H1 (cell line): ENCODE measurements around the gene CIT. TPM values are rescaled to one million over a fixed set of nuclear protein-coding genes. Genes with fewer than 3 reads are reported as not detected.

Experiments
- CTCF ChIA-PET: fragments of 300-600 bp; sonication (Branson Sonifier 250); formaldehyde crosslinking; loops from one replicate; lab custom pipeline; 2021; ENCODE audit not compliant: partially characterized antibody; lab: Charles Lee
- POLR2A ChIA-PET: fragments of 300-600 bp; sonication (Branson Sonifier 250); formaldehyde crosslinking; loops from one replicate; lab custom pipeline; 2021; ENCODE audit warnings: inconsistent platforms; ENCODE audit not compliant: partially characterized antibody; lab: Charles Lee
- DNase-seq, 2 experiments: peaks; one replicate each; pipeline versions ENCODE4 v3.0.0 to v3.0.0-alpha.2; 2010 to 2022; ENCODE audit warnings: low spot score in 2 of 2, low read depth in 1 of 2, mixed read lengths in 1 of 2
- FAIRE-seq: peaks from 2 replicates; lab custom pipeline; 2011; peaks lifted over from hg19 to GRCh38; lab: Jason Lieb, UNC
- H2AFZ ChIP-seq: 2 replicates; pipeline ENCODE4 v1.8.1; 2012; ENCODE audit warnings: low read length, inconsistent platforms
- H2AK5ac ChIP-seq: 2 replicates; pipeline ENCODE4 v1.6.1; 2013; ENCODE audit warnings: low read depth, low read length
- H2BK120ac ChIP-seq: replicated peaks from 2 replicates; pipeline ENCODE3; 2013; ENCODE audit warnings: low read depth, low read length, inconsistent platforms
- H2BK12ac ChIP-seq: 2 replicates; pipeline ENCODE4 v1.6.1; 2013; ENCODE audit warnings: low read depth, low read length
- H2BK15ac ChIP-seq: 2 replicates; pipeline ENCODE4 v1.6.1; 2013; ENCODE audit warnings: low read length
- H2BK20ac ChIP-seq: 2 replicates; pipeline ENCODE4 v1.6.1; 2013; ENCODE audit warnings: low read length
- H2BK5ac ChIP-seq: 2 replicates; pipeline ENCODE4 v1.6.1; 2013; ENCODE audit warnings: low read depth, low read length
- H3K14ac ChIP-seq: 2 replicates; pipeline ENCODE4 v1.6.1; 2013; ENCODE audit warnings: inconsistent platforms; ENCODE audit not compliant: insufficient read length
- H3K18ac ChIP-seq: 2 replicates; pipeline ENCODE4 v1.6.1; 2013; ENCODE audit warnings: low read length; ENCODE audit errors: extremely low read depth
- H3K23ac ChIP-seq: 2 replicates; pipeline ENCODE4 v1.6.1; 2013; ENCODE audit warnings: inconsistent platforms; ENCODE audit not compliant: insufficient read length
- H3K23me2 ChIP-seq: 2 replicates; pipeline ENCODE4 v1.6.1; 2013; ENCODE audit warnings: low read depth, low read length
- H3K27ac ChIP-seq: 2 replicates; pipeline ENCODE4 v1.6.1; 2011; ENCODE audit warnings: low read depth, low read length, inconsistent platforms
- H3K27me3 ChIP-seq, 4 experiments: replicated peaks in 1 of 4; 1 replicate in 1 of 4; 2 replicates in 3 of 4; pipeline versions ENCODE4 v1.6.1 to v1.8.1; 2011 to 2013; ENCODE audit warnings: low read length in 3 of 4, mild to moderate bottlenecking in 3 of 4, inconsistent platforms in 2 of 4, mixed read lengths in 2 of 4, moderate library complexity in 1 of 4; ENCODE audit not compliant: control insufficient read depth in 3 of 4, insufficient read depth in 3 of 4; ENCODE audit errors: extremely low read depth in 1 of 4
- H3K36me3 ChIP-seq, 4 experiments: 2 replicates each; pipeline versions ENCODE4 v1.6.1 to v1.8.1; 2011 to 2013; ENCODE audit warnings: mild to moderate bottlenecking in 4 of 4, low read length in 3 of 4, moderate library complexity in 2 of 4, control low read depth in 1 of 4, inconsistent platforms in 1 of 4; ENCODE audit not compliant: insufficient read depth in 4 of 4, control insufficient read depth in 2 of 4
- H3K4ac ChIP-seq: replicated peaks from 2 replicates; pipeline ENCODE3; 2013; ENCODE audit warnings: low read length, low read depth, mixed read lengths, inconsistent platforms; ENCODE audit not compliant: insufficient read length
- H3K4me1 ChIP-seq, 4 experiments: replicated peaks in 1 of 4; 1 replicate in 1 of 4; 2 replicates in 3 of 4; pipeline versions ENCODE4 v1.6.1 to v1.8.1; 2011 to 2013; ENCODE audit warnings: low read length in 3 of 4, inconsistent platforms in 2 of 4, mixed read lengths in 1 of 4; ENCODE audit not compliant: insufficient read depth in 4 of 4, control insufficient read depth in 3 of 4
- H3K4me2 ChIP-seq, 2 experiments: 2 replicates each; pipeline versions ENCODE4 v1.6.1 to v1.8.1; 2011 to 2013; ENCODE audit warnings: low read depth in 2 of 2, low read length in 2 of 2, control low read depth in 1 of 2, inconsistent platforms in 1 of 2, mild to moderate bottlenecking in 1 of 2; ENCODE audit not compliant: insufficient read depth in 1 of 2
- H3K4me3 ChIP-seq, 4 experiments: fragments of 200-600, 300-600 bp in 1 of 4; sonication (generic), shearing (Covaris generic), sonication (Bioruptor Twin) in 1 of 4; 2 replicates each; pipeline versions ENCODE4 v1.5.1 to v1.8.1; 2011 to 2016; ENCODE audit warnings: low read length in 4 of 4, low read depth in 3 of 4, control low read depth in 2 of 4, inconsistent platforms in 2 of 4, mild to moderate bottlenecking in 2 of 4, mixed read lengths in 1 of 4, moderate library complexity in 1 of 4; ENCODE audit not compliant: insufficient read depth in 2 of 4; ENCODE audit errors: extremely low read depth in 1 of 4
- H3K56ac ChIP-seq: replicated peaks from 2 replicates; pipeline ENCODE3; 2013; ENCODE audit warnings: low read depth, mild to moderate bottlenecking, mixed read lengths, low read length, inconsistent platforms; ENCODE audit not compliant: insufficient read length
- H3K79me1 ChIP-seq: 2 replicates; pipeline ENCODE4 v1.6.1; 2013; ENCODE audit warnings: low read depth, low read length, control low read depth
- H3K79me2 ChIP-seq, 2 experiments: 2 replicates each; pipeline versions ENCODE4 v1.6.1 to v1.8.1; 2012 to 2013; ENCODE audit warnings: low read length in 2 of 2, mild to moderate bottlenecking in 2 of 2, inconsistent platforms in 1 of 2; ENCODE audit not compliant: insufficient read depth in 2 of 2, control insufficient read depth in 1 of 2
- H3K9ac ChIP-seq, 4 experiments: replicated peaks in 1 of 4; 1 replicate in 1 of 4; 2 replicates in 3 of 4; pipeline versions ENCODE4 v1.6.1 to v1.8.1; 2011 to 2013; ENCODE audit warnings: low read depth in 3 of 4, low read length in 3 of 4, control low read depth in 2 of 4, mild to moderate bottlenecking in 2 of 4, moderate library complexity in 2 of 4, inconsistent platforms in 1 of 4; ENCODE audit errors: extremely low read depth in 1 of 4
- H3K9me3 ChIP-seq, 2 experiments: 2 replicates each; pipeline versions ENCODE4 v1.6.1 to v1.8.1; 2012 to 2013; ENCODE audit warnings: mild to moderate bottlenecking in 2 of 2, moderate library complexity in 2 of 2, control low read depth in 1 of 2, inconsistent platforms in 1 of 2, low read depth in 1 of 2, low read length in 1 of 2, mixed read lengths in 1 of 2; ENCODE audit not compliant: insufficient read depth in 2 of 2
- H4K20me1 ChIP-seq, 2 experiments: replicated peaks in 1 of 2; 2 replicates each; pipeline versions ENCODE3 to v1.8.1; 2011 to 2013; ENCODE audit warnings: inconsistent platforms in 2 of 2, low read length in 2 of 2, mild to moderate bottlenecking in 1 of 2; ENCODE audit not compliant: insufficient read depth in 2 of 2, control insufficient read depth in 1 of 2
- H4K5ac ChIP-seq: 2 replicates; pipeline ENCODE4 v1.6.1; 2013; ENCODE audit warnings: low read length, low read depth, mixed read lengths, inconsistent platforms; ENCODE audit not compliant: insufficient read length
- H4K8ac ChIP-seq: 2 replicates; pipeline ENCODE4 v1.8.0; 2013; ENCODE audit warnings: mild to moderate bottlenecking, moderate library complexity, low read length, inconsistent platforms; ENCODE audit not compliant: insufficient read depth; ENCODE audit errors: extremely low read depth
- H4K91ac ChIP-seq: replicated peaks from 2 replicates; pipeline ENCODE3; 2013; ENCODE audit warnings: low read length, mixed read lengths, inconsistent platforms; ENCODE audit not compliant: insufficient read length
- WGBS, 2 experiments: shearing (Covaris generic) in 1 of 2; methylation state at CpG; one replicate each; pipeline versions ENCODE4 v1.1.6 to v1.1.7; 2013 to 2015; ENCODE audit warnings: low lambda C conversion rate in 2 of 2, mixed read lengths in 2 of 2, inconsistent platforms in 1 of 2, low coverage in 1 of 2, missing lambda C conversion rate in 1 of 2; ENCODE audit not compliant: insufficient replicate concordance in 2 of 2, insufficient coverage in 1 of 2, insufficient read length in 1 of 2; ENCODE audit errors: extremely low coverage in 1 of 2, missing lambda C conversion rate in 1 of 2; 5-methylcytosine and 5-hydroxymethylcytosine counted together
- polyA plus RNA-seq, 7 experiments: library from polyadenylated mRNA; depleted of rRNA in 3 of 7; stranded (reverse) in 5 of 7; unstranded in 2 of 7; fragments of >200 nt in 5 of 7; fragments of 200-250 nt in 2 of 7; gene quantifications; 1 replicate in 5 of 7; 2 replicates in 1 of 7; 4 replicates in 1 of 7; pipeline versions ENCODE4 v1.2.1 to v1.2.3, GENCODE V29; 2011 to 2013; ENCODE audit warnings: missing spikeins in 2 of 7, mixed read lengths in 2 of 7
- total RNA-seq: library from RNA; stranded (reverse); fragmentation: NEBNext Ultra II Directional; extraction: Animal tissue kit (Norgen Biotek cat#: 25700); gene quantifications from 2 replicates; pipeline ENCODE4 v1.2.1, GENCODE V29; 2021

CIT gene
- total and polyA plus RNA-seq, 2 of the 8 experiments (the other 6 are each of a cell fraction or from before 2014, with no cell fraction given) = 17.1 to 60.9 TPM

- H3K56ac ChIP-seq = no peak overlapping the region
- WGBS, 2 experiments = 98% methylated on average over 4 of the region's 4 CpGs; no CpG with 5 or more reads in 1 of the 2 experiments
- H4K5ac ChIP-seq = no peak overlapping the region
- no peak overlapping the region for H4K91ac ChIP-seq
- H2BK20ac ChIP-seq = no peak overlapping the region
- no peak overlapping the region for H3K4ac ChIP-seq
- H2BK15ac ChIP-seq = no peak overlapping the region
- no peak overlapping the region for H2AFZ ChIP-seq
- H3K14ac ChIP-seq = no peak overlapping the region
- no peaks in the 10 kb centered on the region for H3K23me2 ChIP-seq
- FAIRE-seq (no peak), DNase-seq (no peak)
- H3K18ac ChIP-seq = no peak overlapping the region
- H3K4me1 ChIP-seq = no peaks in the 10 kb centered on the region
- H3K23ac ChIP-seq = no peak overlapping the region
- no peaks in the 10 kb centered on the region for H3K27me3 ChIP-seq
- no peaks in the 10 kb centered on the region for H3K79me1 ChIP-seq
- no peak overlapping the region for H3K4me2 ChIP-seq
- no peak overlapping the region for H3K4me3 ChIP-seq
- H3K36me3 ChIP-seq = peaks cover 7 to 60% (median 33%) of the 10 kb centered on the region in 4 experiments; a peak in 6 of 8 replicates
- no peak overlapping the region for H3K9ac ChIP-seq
- CTCF ChIA-PET = interaction anchor here (0.6 to 1.7 kb wide), 3 partner anchors 18 to 68 kb away, joined by 3 to 5 read pairs (median 5); no protein-coding TSS in a partner anchor
- no peaks in the 10 kb centered on the region for H4K20me1 ChIP-seq
- H4K8ac ChIP-seq = no peak overlapping the region
- no peak overlapping the region for H2BK120ac ChIP-seq
- no peak overlapping the region for H3K27ac ChIP-seq
- H2BK12ac ChIP-seq = no peak overlapping the region
- H2BK5ac ChIP-seq = no peak overlapping the region
- H3K9me3 ChIP-seq = no peaks in the 10 kb centered on the region
- H2AK5ac ChIP-seq = no peak overlapping the region
- POLR2A ChIA-PET = interaction anchor here (1.0 kb wide), 1 partner anchor 10 kb away, joined by 3 read pairs; no protein-coding TSS in a partner anchor
- H3K79me2 ChIP-seq = no peaks in the 10 kb centered on the region
Observed at GRCh38 chr12:119762619-119763018, 114.5 kb downstream of the CIT start.
